Measurements from ENCODE around the gene IQGAP3. TPM values are rescaled to one million over a fixed set of nuclear protein-coding genes. Genes with fewer than 3 reads are reported as not detected.
A peak's percentile ranks its signal among the peaks of the same experiment; 100 is the strongest.

Gene IQGAP3
- total and polyA plus RNA-seq, 2 of the 4 experiments (the other 2 are of a cell fraction), result 12.5 to 13.6 TPM

- no peak for TF ChIP-seq RCOR1 (IDR thresholded peaks at IDR 0.05; ENCODE audit: insufficient replicate concordance, low read length)
- TF ChIP-seq RFX5 (IDR thresholded peaks at IDR 0.05; ENCODE audit: low read depth, low read length), result no peak
- no peak for TF ChIP-seq CHD1 (IDR thresholded peaks at IDR 0.05; ENCODE audit: low read depth, low read length)
- peak; percentile 63 for TF ChIP-seq RAD21 (IDR thresholded peaks at IDR 0.05; ENCODE audit: low read length)
- TF ChIP-seq MAFK (IDR thresholded peaks at IDR 0.05; ENCODE audit: low read depth, low read length), result no peak
- TF ChIP-seq SMC3 (IDR thresholded peaks at IDR 0.05; ENCODE audit: low read depth, low read length), result peak; percentile 59
- TF ChIP-seq BHLHE40 (IDR thresholded peaks at IDR 0.05; ENCODE audit: low read depth, low read length), result no peak
- no peak for TF ChIP-seq POLR2A (IDR thresholded peaks at IDR 0.05; ENCODE audit: low read depth, low read length)
- no peak for TF ChIP-seq ELK1 (IDR thresholded peaks at IDR 0.05; ENCODE audit: borderline replicate concordance, low read depth, low read length)
- peak; percentile 63 for TF ChIP-seq CTCF (conservative IDR thresholded peaks at IDR 0.05; ENCODE audit: low read depth, low read length)
- TF ChIP-seq CEBPB (IDR thresholded peaks at IDR 0.05; ENCODE audit: low read depth, low read length), result no peak
- no peak for TF ChIP-seq NFE2L2 (IDR thresholded peaks at IDR 0.05; ENCODE audit: low read depth, low read length)
- peak; percentile 37; the same call in 1 of the 2 replicates for TF ChIP-seq MAZ (IDR thresholded peaks at IDR 0.05; ENCODE audit: borderline replicate concordance, low read depth, low read length)
- ChIA-PET POLR2A (ENCODE audit: unreplicated experiment) (interaction anchor here (0.5 kb wide), 1 partner anchor 20 kb away, joined by 8 read pairs; the partner anchor contains the start of gene MEF2D), CTCF (interaction anchor here (0.5 to 1.1 kb wide), 8 partner anchors 9 to 91 kb away, joined by 3 to 6 read pairs (median 3); no protein-coding TSS in a partner anchor)
- H3K4ac ChIP-seq (ENCODE audit: low read depth, low read length), result no peak overlapping the region
- no peak overlapping the region for H3K18ac ChIP-seq (ENCODE audit: low read depth, low read length)
- H2BK5ac ChIP-seq (ENCODE audit: low read depth, low read length, poor library complexity, severe bottlenecking), result no peak overlapping the region
- H3K9me3 ChIP-seq (ENCODE audit: control insufficient read depth, insufficient read depth, low read length), result no peaks in the 10 kb centered on the region
- no peak overlapping the region for H3K56ac ChIP-seq (ENCODE audit: extremely low read depth, insufficient read depth, low read length)
- ATAC-seq (ENCODE audit: low read depth) (peak; percentile 65; the same call in 1 of the 2 replicates), DNase-seq (peak; percentile 50)
- 0 out of 2 replicates have a peak overlapping the region, but pooled peaks have one; percentile 31 for H3K23ac ChIP-seq (ENCODE audit: low read depth, low read length)
- H2AFZ ChIP-seq (replicated peaks; ENCODE audit: low read length, poor library complexity), result no peak overlapping the region
- H3K9me1 ChIP-seq (ENCODE audit: insufficient read depth, low read length), result peaks cover 47% of the 10 kb centered on the region
- 41% methylated on average over 20 of the region's 34 CpGs; no CpG with 5 or more reads in 1 of the 2 experiments for WGBS, 2 experiments (ENCODE audit: extremely low coverage in 2 of 2, insufficient read length in 1 of 2)
- peaks cover 33% of the 10 kb centered on the region for H3K4me1 ChIP-seq (ENCODE audit: control insufficient read depth, insufficient read depth, low read length)
- no peak overlapping the region for H3K14ac ChIP-seq (replicated peaks; ENCODE audit: low read depth, low read length)
- BruUV-seq (replicated peaks), result no TSS peak
- intact Hi-C loops (cut with micrococcal nuclease), result loop anchor here (1.0 to 5.0 kb wide), 2 partner anchors 91 to 112 kb away; partner anchors contain the start of gene NAXE
- H3K79me1 ChIP-seq (ENCODE audit: low read depth in 1 of 2, low read length in 2 of 2), result peaks cover 30 to 96% of the 10 kb centered on the region in 2 experiments
- H4K20me1 ChIP-seq (ENCODE audit: insufficient read depth, low read length), result peaks cover 92% of the 10 kb centered on the region
- H3K9ac ChIP-seq (ENCODE audit: low read depth, low read length), result no peak overlapping the region
- H4K5ac ChIP-seq (ENCODE audit: low read depth, low read length), result no peak overlapping the region
- H3K27ac ChIP-seq (ENCODE audit: insufficient read depth, low read length), result no peak overlapping the region
- H3K4me2 ChIP-seq (ENCODE audit: low read depth, low read length), result no peak overlapping the region
- H3K4me3 ChIP-seq (ENCODE audit: insufficient read depth, low read depth, low read length), result no peak overlapping the region
- dilution Hi-C loops (cut with HindIII; ENCODE audit: low sequenced_read_pairs, unreplicated experiment), result no loop called here
- H2BK20ac ChIP-seq (ENCODE audit: low read depth, low read length), result no peak overlapping the region
- no peaks in the 10 kb centered on the region for H3K27me3 ChIP-seq (ENCODE audit: control insufficient read depth, insufficient read depth, low read length)
- no peak overlapping the region; the same call in 1 of the 2 replicates for H2BK120ac ChIP-seq (ENCODE audit: low read depth, low read length)
- H2BK15ac ChIP-seq (ENCODE audit: low read depth, low read length), result no peak overlapping the region
- H4K91ac ChIP-seq (ENCODE audit: insufficient read depth, low read depth, low read length), result no peak overlapping the region
- no peak overlapping the region for H4K8ac ChIP-seq (ENCODE audit: low read depth in 2 of 2, low read length in 2 of 2)
- H2AK5ac ChIP-seq (ENCODE audit: low read depth, low read length), result peak overlapping the region; percentile 44; the same call in 1 of the 2 replicates
- H2AK9ac ChIP-seq (replicated peaks; ENCODE audit: low read depth, low read length, poor library complexity), result peak overlapping the region; percentile 47
- peaks cover 72% of the 10 kb centered on the region for H3K36me3 ChIP-seq (ENCODE audit: control insufficient read depth, insufficient read depth, low read length)
- in situ Hi-C loops (cut with MboI; ENCODE audit: low sequenced_read_pairs), result no loop called here
Observed at GRCh38 chr1:156480411-156481192, 91.8 kb downstream of the IQGAP3 start.
